MM.1S (cell line): ENCODE results near the gene LRRC37A.
"Not testable (repeated sequence)": the region's sequence is repeated elsewhere in the genome, so short reads cannot be mapped to it uniquely, and the experiment has no call there.

Experiments used
- CTCF ChIP-seq: fragments of 300-600 bp; sonication (generic); IDR thresholded peaks from 2 replicates; pipeline ENCODE4 v1.5.1; 2016; ENCODE audit warnings: antibody characterized with exemption, low read length, mixed read lengths
- EZH2 ChIP-seq: fragments of 300-600 bp; sonication (generic); optimal IDR thresholded peaks from 2 replicates; pipeline ENCODE3; 2017; ENCODE audit warnings: low read depth, mild to moderate bottlenecking, antibody characterized with exemption, low read length, mixed read lengths
- EZH2phosphoT487 ChIP-seq: fragments of 300-600 bp; sonication (generic); IDR thresholded peaks from 2 replicates; pipeline ENCODE4 v1.6.1; 2018; ENCODE audit warnings: antibody characterized with exemption, low read length

- not testable (repeated sequence) for TF ChIP-seq EZH2, CTCF, EZH2phosphoT487
Observed at GRCh38 chr17:46290906-46291546, 3.9 kb upstream of the LRRC37A start.
